OCI-LY3 (cell line): Measurements from ENCODE around the gene FXYD5.

Source experiments
- H2AFZ ChIP-seq: fragments of 200-600, 300-600 bp; shearing (Covaris generic); 2 replicates; pipeline ENCODE4 v1.6.0; 2014; ENCODE audit warnings: antibody characterized with exemption, low read depth, low read length
- H3K27ac ChIP-seq: fragments of 200-600, 300-600 bp; sonication (generic); 2 replicates; pipeline ENCODE4 v1.5.1; 2014; ENCODE audit warnings: mild to moderate bottlenecking, low read length, moderate library complexity, mixed read lengths
- H3K27me3 ChIP-seq: fragments of 200-600, 300-600 bp; sonication (generic); 2 replicates; pipeline ENCODE4 v1.6.1; 2014; ENCODE audit warnings: low read depth, low read length, mixed read lengths
- H3K36me3 ChIP-seq: fragments of 200-600, 300-600 bp; sonication (generic); replicated peaks from 2 replicates; pipeline ENCODE3; 2014; ENCODE audit warnings: low read depth, low read length, mixed read lengths
- H3K4me1 ChIP-seq: fragments of 300-600, 200-600 bp; sonication (generic); 2 replicates; pipeline ENCODE4 v1.6.1; 2014; ENCODE audit warnings: low read length, mixed read lengths
- H3K4me2 ChIP-seq: fragments of 200-600, 300-600 bp; sonication (generic); 2 replicates; pipeline ENCODE4 v1.6.1; 2014; ENCODE audit warnings: low read length, mixed read lengths
- H3K4me3 ChIP-seq: fragments of 300-600, 200-600 bp; sonication (generic); 2 replicates; pipeline ENCODE4 v1.5.1; 2014; ENCODE audit warnings: antibody characterized with exemption, mild to moderate bottlenecking, low read length, moderate library complexity
- H3K79me2 ChIP-seq: fragments of 300-600, 200-600 bp; shearing (Covaris generic); 2 replicates; pipeline ENCODE4 v1.6.1; 2014; ENCODE audit warnings: mild to moderate bottlenecking, low read length, mixed read lengths
- H3K9ac ChIP-seq: fragments of 300-600, 200-600 bp; shearing (Covaris generic); 2 replicates; pipeline ENCODE4 v1.6.0; 2014; ENCODE audit warnings: mild to moderate bottlenecking, low read length, moderate library complexity
- H3K9me3 ChIP-seq: fragments of 200-600, 300-600 bp; shearing (Covaris generic); 2 replicates; pipeline ENCODE4 v1.6.1; 2014; ENCODE audit warnings: low read length, mixed read lengths; ENCODE audit not compliant: insufficient read depth
- H4K20me1 ChIP-seq: fragments of 200-600, 300-600 bp; sonication (generic); 2 replicates; pipeline ENCODE4 v1.6.1; 2016; ENCODE audit warnings: low read length, mixed read lengths; ENCODE audit not compliant: insufficient read depth
- EZH2phosphoT487 ChIP-seq: fragments of 200-600 bp; shearing (Covaris generic); IDR thresholded peaks from 2 replicates; pipeline ENCODE4 v1.6.1; 2018; ENCODE audit warnings: antibody characterized with exemption, mixed run types, low read depth
- TF ChIP-seq, protein P1 (sequence below): fragments of 200-600, 300-600 bp; sonication (generic); IDR thresholded peaks from 2 replicates; pipeline ENCODE4 v1.5.1; 2014; ENCODE audit warnings: antibody characterized with exemption, low read length, low read depth

FXYD5 gene

GRCh38 chr19:35140962-35141836 is 13.3 kb upstream of the FXYD5 start:
- Histone ChIP-seq H3K4me2 (peak overlapping the region; percentile 99), H3K4me3 (peak overlapping the region; percentile 79), H3K27me3 (peaks cover 37% of the 10 kb centered on the region), H3K9me3 (no peaks in the 10 kb centered on the region), H4K20me1 (no peaks in the 10 kb centered on the region), H3K27ac (no peak overlapping the region), H2AFZ (peak overlapping the region; percentile 78), H3K9ac (peak overlapping the region; percentile 58; the same call in 1 of the 2 replicates), H3K36me3 (no peaks in the 10 kb centered on the region), H3K4me1 (peaks cover 15% of the 10 kb centered on the region), H3K79me2 (no peaks in the 10 kb centered on the region)
- no peak for TF ChIP-seq EZH2phosphoT487
- TF ChIP-seq, protein P1, sequence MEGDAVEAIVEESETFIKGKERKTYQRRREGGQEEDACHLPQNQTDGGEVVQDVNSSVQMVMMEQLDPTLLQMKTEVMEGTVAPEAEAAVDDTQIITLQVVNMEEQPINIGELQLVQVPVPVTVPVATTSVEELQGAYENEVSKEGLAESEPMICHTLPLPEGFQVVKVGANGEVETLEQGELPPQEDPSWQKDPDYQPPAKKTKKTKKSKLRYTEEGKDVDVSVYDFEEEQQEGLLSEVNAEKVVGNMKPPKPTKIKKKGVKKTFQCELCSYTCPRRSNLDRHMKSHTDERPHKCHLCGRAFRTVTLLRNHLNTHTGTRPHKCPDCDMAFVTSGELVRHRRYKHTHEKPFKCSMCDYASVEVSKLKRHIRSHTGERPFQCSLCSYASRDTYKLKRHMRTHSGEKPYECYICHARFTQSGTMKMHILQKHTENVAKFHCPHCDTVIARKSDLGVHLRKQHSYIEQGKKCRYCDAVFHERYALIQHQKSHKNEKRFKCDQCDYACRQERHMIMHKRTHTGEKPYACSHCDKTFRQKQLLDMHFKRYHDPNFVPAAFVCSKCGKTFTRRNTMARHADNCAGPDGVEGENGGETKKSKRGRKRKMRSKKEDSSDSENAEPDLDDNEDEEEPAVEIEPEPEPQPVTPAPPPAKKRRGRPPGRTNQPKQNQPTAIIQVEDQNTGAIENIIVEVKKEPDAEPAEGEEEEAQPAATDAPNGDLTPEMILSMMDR, result peak; percentile 51

GRCh38 chr19:35141837-35142605 is 12.5 kb upstream of the FXYD5 start:
- no peaks in the 10 kb centered on the region for H3K79me2 ChIP-seq
- H4K20me1 ChIP-seq, result no peaks in the 10 kb centered on the region
- no peaks in the 10 kb centered on the region for H3K36me3 ChIP-seq
- H3K4me3 ChIP-seq, result peak overlapping the region; percentile 79
- peak overlapping the region; percentile 99 for H3K4me2 ChIP-seq
- no peak overlapping the region for H3K27ac ChIP-seq
- peaks cover 29% of the 10 kb centered on the region for H3K27me3 ChIP-seq
- H2AFZ ChIP-seq, result peak overlapping the region; percentile 78
- no peak for TF ChIP-seq EZH2phosphoT487
- TF ChIP-seq, protein P1, result no peak
- H3K9me3 ChIP-seq, result no peaks in the 10 kb centered on the region
- H3K9ac ChIP-seq, result peak overlapping the region; percentile 58; the same call in 1 of the 2 replicates
- peaks cover 15% of the 10 kb centered on the region for H3K4me1 ChIP-seq

DNA sequence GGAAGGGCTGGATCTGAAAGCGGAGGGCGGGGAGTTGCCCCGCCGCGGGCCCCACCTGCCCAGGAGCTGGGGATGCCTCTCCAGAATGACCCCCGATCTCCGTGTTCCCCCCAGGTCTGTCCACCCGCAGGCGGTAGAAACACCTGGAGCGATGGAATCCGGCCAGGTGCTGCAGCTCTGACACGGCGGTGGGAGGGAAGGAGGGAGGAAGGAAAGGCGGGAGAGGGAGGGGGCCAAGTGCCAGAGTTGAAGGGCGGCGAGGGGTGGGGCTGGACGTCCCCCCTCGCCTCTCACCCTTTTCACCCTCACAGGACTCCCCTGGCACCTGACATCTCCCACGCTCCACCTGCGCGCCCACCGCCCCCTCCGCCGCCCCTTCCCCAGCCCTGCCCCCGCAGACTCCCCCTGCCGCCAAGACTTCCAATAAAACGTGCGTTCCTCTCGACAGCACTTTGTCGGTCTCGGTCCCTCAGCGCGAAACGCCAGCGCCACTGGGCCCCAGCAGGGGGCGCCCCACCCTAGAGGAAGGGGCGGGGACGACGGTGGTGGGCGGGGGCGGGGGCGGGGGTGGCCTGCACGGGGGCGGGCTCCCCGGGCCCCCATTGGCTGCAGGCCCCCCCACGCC is 11.8 kb upstream of the FXYD5 start:
- peaks cover 24% of the 10 kb centered on the region for H3K27me3 ChIP-seq
- H3K9ac ChIP-seq, result no peak overlapping the region; the same call in 1 of the 2 replicates
- TF ChIP-seq, protein P1, result peak; percentile 39
- TF ChIP-seq EZH2phosphoT487, result no peak
- H3K9me3 ChIP-seq, result no peaks in the 10 kb centered on the region
- H3K36me3 ChIP-seq, result no peaks in the 10 kb centered on the region
- no peak overlapping the region for H3K27ac ChIP-seq
- H3K4me1 ChIP-seq, result peaks cover 15% of the 10 kb centered on the region
- no peaks in the 10 kb centered on the region for H3K79me2 ChIP-seq
- no peak overlapping the region for H2AFZ ChIP-seq
- H3K4me2 ChIP-seq, result peak overlapping the region; percentile 99
- peak overlapping the region; percentile 79; the same call in 1 of the 2 replicates for H3K4me3 ChIP-seq
- no peaks in the 10 kb centered on the region for H4K20me1 ChIP-seq
